ENCODE measurements around the gene SLC38A10.

GRCh38 chr17:81307636-81308560 lies 12.8 kb upstream of the SLC38A10 start:
- TF ChIP-seq, protein P1, sequence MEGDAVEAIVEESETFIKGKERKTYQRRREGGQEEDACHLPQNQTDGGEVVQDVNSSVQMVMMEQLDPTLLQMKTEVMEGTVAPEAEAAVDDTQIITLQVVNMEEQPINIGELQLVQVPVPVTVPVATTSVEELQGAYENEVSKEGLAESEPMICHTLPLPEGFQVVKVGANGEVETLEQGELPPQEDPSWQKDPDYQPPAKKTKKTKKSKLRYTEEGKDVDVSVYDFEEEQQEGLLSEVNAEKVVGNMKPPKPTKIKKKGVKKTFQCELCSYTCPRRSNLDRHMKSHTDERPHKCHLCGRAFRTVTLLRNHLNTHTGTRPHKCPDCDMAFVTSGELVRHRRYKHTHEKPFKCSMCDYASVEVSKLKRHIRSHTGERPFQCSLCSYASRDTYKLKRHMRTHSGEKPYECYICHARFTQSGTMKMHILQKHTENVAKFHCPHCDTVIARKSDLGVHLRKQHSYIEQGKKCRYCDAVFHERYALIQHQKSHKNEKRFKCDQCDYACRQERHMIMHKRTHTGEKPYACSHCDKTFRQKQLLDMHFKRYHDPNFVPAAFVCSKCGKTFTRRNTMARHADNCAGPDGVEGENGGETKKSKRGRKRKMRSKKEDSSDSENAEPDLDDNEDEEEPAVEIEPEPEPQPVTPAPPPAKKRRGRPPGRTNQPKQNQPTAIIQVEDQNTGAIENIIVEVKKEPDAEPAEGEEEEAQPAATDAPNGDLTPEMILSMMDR (IDR thresholded peaks at IDR 0.05), result no peak
- TF ChIP-seq POLR2A (IDR thresholded peaks at IDR 0.05), result no peak
